MCF 10A (cell line): ENCODE data around the gene ADARB2. TPM values are rescaled to one million over a fixed set of nuclear protein-coding genes. Genes with fewer than 3 reads are reported as not detected.

ENCODE experiments used
- BruUV-seq: library from RNA; stranded (reverse); fragments of 400-500 nt; replicated peaks from 2 replicates; lab custom pipeline; 2021; lab: Mats Ljungman, UMichigan
- CTCF ChIA-PET: fragments of 300-600 bp; sonication (Branson Sonifier 250); formaldehyde crosslinking; extraction: SDS; loops from one replicate; lab custom pipeline; 2021; ENCODE audit warnings: antibody characterized with exemption, inconsistent platforms; lab: Yijun Ruan, JAX
- POLR2A ChIA-PET: fragments of 300-600, 350-650 bp; sonication (Branson Sonifier 250); formaldehyde crosslinking; extraction: SDS; loops from one replicate; lab custom pipeline; 2020; ENCODE audit warnings: antibody characterized with exemption, inconsistent platforms; lab: Yijun Ruan, JAX
- DNase-seq: peaks from one replicate; pipeline ENCODE4 v3.0.0-alpha.2; 2018; ENCODE audit not compliant: unreplicated experiment
- H3K27ac Mint-ChIP-seq: one replicate; pipeline ENCODE4 v1.8.0; 2022; ENCODE audit warnings: mild to moderate bottlenecking, low read depth, mixed read lengths; ENCODE audit not compliant: unreplicated experiment
- H3K27me3 Mint-ChIP-seq: one replicate; pipeline ENCODE4 v1.8.0; 2022; ENCODE audit warnings: mixed read lengths; ENCODE audit not compliant: insufficient read depth, unreplicated experiment
- H3K36me3 Mint-ChIP-seq: one replicate; pipeline ENCODE4 v1.8.0; 2022; ENCODE audit warnings: mild to moderate bottlenecking, moderate library complexity, mixed read lengths; ENCODE audit not compliant: insufficient read depth, unreplicated experiment
- H3K4me1 Mint-ChIP-seq: one replicate; pipeline ENCODE4 v1.8.0; 2022; ENCODE audit warnings: mixed read lengths; ENCODE audit not compliant: insufficient read depth, unreplicated experiment
- H3K4me3 Mint-ChIP-seq: one replicate; pipeline ENCODE4 v1.8.0; 2022; ENCODE audit warnings: mild to moderate bottlenecking, moderate library complexity, mixed read lengths; ENCODE audit not compliant: unreplicated experiment
- H3K9me3 Mint-ChIP-seq: one replicate; pipeline ENCODE4 v1.8.0; 2022; ENCODE audit warnings: mixed read lengths; ENCODE audit not compliant: unreplicated experiment
- CTCF ChIP-seq: fragments of 200-600 bp; IDR thresholded peaks from one replicate; pipeline ENCODE4 v1.8.0; 2022; ENCODE audit warnings: antibody characterized with exemption, mild to moderate bottlenecking; ENCODE audit not compliant: unreplicated experiment
- intact Hi-C: fragments of 100-400 bp; cut with micrococcal nuclease; formaldehyde crosslinking; loops from 2 replicates; pipeline ENCODE4 v1.14.1; 2022
- total RNA-seq: library from RNA; stranded (reverse); gene quantifications from 2 replicates; pipeline ENCODE4 v1.2.3, GENCODE V29; 2022

Gene ADARB2
- total RNA-seq, 1 experiment from 2014 or later: 0.96 TPM

GRCh38 chr10:1205450-1206030 is 531.8 kb downstream of the ADARB2 start:
- intact Hi-C loops: no loop called here
- POLR2A ChIA-PET: no interaction called here
- H3K36me3 Mint-ChIP-seq: no peaks in the 10 kb centered on the region
- H3K4me1 Mint-ChIP-seq: no peaks in the 10 kb centered on the region
- no peak overlapping the region for H3K4me3 Mint-ChIP-seq
- no peak overlapping the region for H3K27ac Mint-ChIP-seq
- DNase-seq: no peak
- no peaks in the 10 kb centered on the region for H3K9me3 Mint-ChIP-seq
- BruUV-seq: no TSS peak
- peaks cover 10% of the 10 kb centered on the region for H3K27me3 Mint-ChIP-seq
- CTCF ChIA-PET: no interaction called here
- no peak for TF ChIP-seq CTCF

- no TSS peak for BruUV-seq
- intact Hi-C loops: no loop called here
- Mint-ChIP-seq H3K27ac (no peak overlapping the region), H3K4me3 (no peak overlapping the region), H3K36me3 (peaks cover 4% of the 10 kb centered on the region), H3K9me3 (no peaks in the 10 kb centered on the region), H3K27me3 (peaks cover 2% of the 10 kb centered on the region), H3K4me1 (no peaks in the 10 kb centered on the region)
- no peak for DNase-seq
- no peak for TF ChIP-seq CTCF
- ChIA-PET CTCF (no interaction called here), POLR2A (interaction anchor here (0.6 kb wide), 1 partner anchor 1999 kb away, joined by 3 read pairs; no protein-coding TSS in a partner anchor)
Observed at GRCh38 chr10:1204434-1205326, 532.6 kb downstream of the ADARB2 start.

- intact Hi-C loops: no loop called here
- H3K9me3 Mint-ChIP-seq: no peaks in the 10 kb centered on the region
- no peak overlapping the region for H3K27ac Mint-ChIP-seq
- no TSS peak for BruUV-seq
- POLR2A ChIA-PET: no interaction called here
- H3K4me1 Mint-ChIP-seq: no peaks in the 10 kb centered on the region
- peaks cover 6% of the 10 kb centered on the region for H3K36me3 Mint-ChIP-seq
- peaks cover 1% of the 10 kb centered on the region for H3K27me3 Mint-ChIP-seq
- CTCF ChIA-PET: no interaction called here
- TF ChIP-seq CTCF: no peak
- no peak overlapping the region for H3K4me3 Mint-ChIP-seq
- DNase-seq: no peak
Observed at GRCh38 chr10:1203704-1204103, 533.6 kb downstream of the ADARB2 start.

GRCh38 chr10:1203216-1203615 is 534.1 kb downstream of the ADARB2 start:
- BruUV-seq: no TSS peak
- intact Hi-C loops: no loop called here

More at GRCh38 chr10:1203216-1203615, 534.1 kb downstream of the ADARB2 start:
- DNase-seq: no peak
- Mint-ChIP-seq H3K9me3 (no peaks in the 10 kb centered on the region), H3K27ac (no peak overlapping the region), H3K27me3 (peaks cover 6% of the 10 kb centered on the region), H3K4me1 (no peaks in the 10 kb centered on the region), H3K36me3 (peaks cover 6% of the 10 kb centered on the region), H3K4me3 (no peak overlapping the region)
- ChIA-PET POLR2A (no interaction called here), CTCF (no interaction called here)
- no peak for TF ChIP-seq CTCF
